ENCODE results near the gene AUTS2. TPM values are rescaled to one million over a fixed set of nuclear protein-coding genes. Genes with fewer than 3 reads are reported as not detected.
A peak's percentile ranks its signal among the peaks of the same experiment; 100 is the strongest.

AUTS2 gene
- total and polyA plus RNA-seq, 2 of the 8 experiments (the other 6 are each of a cell fraction or from before 2014, with no cell fraction given) = 25.9 to 101 TPM

GRCh38 chr7:70736715-70737460 is 1138.6 kb downstream of the AUTS2 start (continued):
- no peak for TF ChIP-seq CTCF (IDR thresholded peaks at IDR 0.05; ENCODE audit: control extremely low read depth in 1 of 3, insufficient read depth in 1 of 3, low read depth in 1 of 3, low read length in 3 of 3)
- no peak for TF ChIP-seq ATF3 (IDR thresholded peaks at IDR 0.05; ENCODE audit: insufficient read depth, low read depth, low read length)
- TF ChIP-seq CHD2 (IDR thresholded peaks at IDR 0.05; ENCODE audit: low read length) = no peak
- no peak for TF ChIP-seq KDM4A (IDR thresholded peaks at IDR 0.05; ENCODE audit: low read depth, low read length, severe bottlenecking)
- TF ChIP-seq YY1 (IDR thresholded peaks at IDR 0.05; ENCODE audit: low read depth, low read length) = no peak
- no peak for TF ChIP-seq PHF8 (conservative IDR thresholded peaks at IDR 0.05; ENCODE audit: low read depth, low read length)
- TF ChIP-seq NRF1 (IDR thresholded peaks at IDR 0.05; ENCODE audit: low read depth, low read length) = no peak
- TF ChIP-seq EGR1 (IDR thresholded peaks at IDR 0.05; ENCODE audit: borderline replicate concordance, low read depth, low read length) = no peak
- TF ChIP-seq SUZ12 (IDR thresholded peaks at IDR 0.05; ENCODE audit: low read length) = no peak
- TF ChIP-seq MAX (IDR thresholded peaks at IDR 0.05) = peak; percentile 71; the same call in 1 of the 2 replicates
- TF ChIP-seq TCF12 (IDR thresholded peaks at IDR 0.05; ENCODE audit: low read depth, low read length) = no peak
